Choroid plexus epithelial cell (primary cell): ENCODE data around the gene MYOZ3.
A peak's percentile ranks its signal among the peaks of the same experiment; 100 is the strongest.

Experiments used
- DNase-seq: peaks from one replicate; pipeline ENCODE4 v3.0.0-alpha.2; 2010; ENCODE audit warnings: low read depth
- H3K4me3 ChIP-seq: 2 replicates; pipeline ENCODE4 v1.5.1; 2011; ENCODE audit warnings: low read depth, mild to moderate bottlenecking, control low read depth, low read length, moderate library complexity
- TF ChIP-seq, protein P1 (sequence below): conservative IDR thresholded peaks from 2 replicates; pipeline ENCODE4 v1.5.1; 2011; ENCODE audit warnings: low read depth, mild to moderate bottlenecking, control low read depth, inconsistent platforms, low read length, moderate library complexity

The MYOZ3 gene

DNA sequence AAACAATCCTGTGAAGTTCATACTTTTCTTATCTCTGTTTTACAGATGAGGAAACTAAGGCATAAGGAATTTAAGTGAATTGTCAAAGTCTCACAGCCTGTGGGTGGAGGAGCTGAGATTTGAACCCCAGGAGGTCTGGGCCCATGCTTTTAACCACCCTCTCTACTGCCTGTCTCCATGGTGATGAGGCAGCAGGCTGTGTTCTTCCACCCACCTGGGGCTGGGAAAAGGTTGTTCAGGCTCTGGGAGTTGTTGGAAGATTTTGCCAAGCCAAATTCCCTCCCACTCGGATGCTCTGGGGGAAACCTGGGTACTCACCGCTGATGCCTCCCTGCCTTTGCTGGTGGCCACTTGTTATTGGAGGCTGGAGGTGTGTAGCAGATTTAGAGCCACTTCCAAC is 38.9 kb upstream of the MYOZ3 start:
- TF ChIP-seq, protein P1, sequence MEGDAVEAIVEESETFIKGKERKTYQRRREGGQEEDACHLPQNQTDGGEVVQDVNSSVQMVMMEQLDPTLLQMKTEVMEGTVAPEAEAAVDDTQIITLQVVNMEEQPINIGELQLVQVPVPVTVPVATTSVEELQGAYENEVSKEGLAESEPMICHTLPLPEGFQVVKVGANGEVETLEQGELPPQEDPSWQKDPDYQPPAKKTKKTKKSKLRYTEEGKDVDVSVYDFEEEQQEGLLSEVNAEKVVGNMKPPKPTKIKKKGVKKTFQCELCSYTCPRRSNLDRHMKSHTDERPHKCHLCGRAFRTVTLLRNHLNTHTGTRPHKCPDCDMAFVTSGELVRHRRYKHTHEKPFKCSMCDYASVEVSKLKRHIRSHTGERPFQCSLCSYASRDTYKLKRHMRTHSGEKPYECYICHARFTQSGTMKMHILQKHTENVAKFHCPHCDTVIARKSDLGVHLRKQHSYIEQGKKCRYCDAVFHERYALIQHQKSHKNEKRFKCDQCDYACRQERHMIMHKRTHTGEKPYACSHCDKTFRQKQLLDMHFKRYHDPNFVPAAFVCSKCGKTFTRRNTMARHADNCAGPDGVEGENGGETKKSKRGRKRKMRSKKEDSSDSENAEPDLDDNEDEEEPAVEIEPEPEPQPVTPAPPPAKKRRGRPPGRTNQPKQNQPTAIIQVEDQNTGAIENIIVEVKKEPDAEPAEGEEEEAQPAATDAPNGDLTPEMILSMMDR, result no peak
- no peak overlapping the region for H3K4me3 ChIP-seq
- peak; percentile 62 for DNase-seq

DNA sequence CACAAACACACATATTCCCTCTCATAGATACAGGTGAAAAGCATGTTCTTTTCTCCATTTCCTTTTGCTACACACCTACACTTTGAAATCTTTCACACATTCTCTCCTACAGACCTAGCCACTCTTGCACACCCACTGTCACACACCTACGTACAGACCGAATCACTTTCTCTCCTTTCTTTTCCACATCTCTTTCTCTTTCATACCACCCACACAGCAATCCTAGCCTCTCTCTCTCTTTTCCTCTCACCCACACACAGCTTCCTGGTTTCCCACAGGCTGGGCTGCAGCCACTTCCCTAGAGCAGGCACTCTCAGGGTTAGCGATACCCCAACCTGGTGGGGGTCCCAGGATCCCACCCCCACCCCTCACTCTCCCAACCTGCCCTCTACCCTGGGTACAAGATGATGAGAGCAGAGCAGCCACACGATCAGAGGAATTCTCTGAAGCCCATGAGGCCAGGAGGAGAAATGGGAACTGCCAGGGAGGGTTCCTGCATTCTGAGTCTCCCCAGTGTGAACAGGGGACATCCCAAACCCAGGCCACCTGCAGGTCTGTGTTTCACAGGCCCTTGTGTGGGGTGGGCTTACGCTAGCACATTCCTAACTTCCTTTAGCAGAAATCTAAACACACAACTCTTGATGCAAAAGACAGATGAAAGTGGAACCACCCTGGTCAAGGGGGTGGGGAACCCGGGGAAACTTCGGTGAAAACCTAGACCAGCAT is 37.7 kb upstream of the MYOZ3 start:
- no peak for DNase-seq
- TF ChIP-seq, protein P1, result no peak
- no peak overlapping the region for H3K4me3 ChIP-seq

DNA sequence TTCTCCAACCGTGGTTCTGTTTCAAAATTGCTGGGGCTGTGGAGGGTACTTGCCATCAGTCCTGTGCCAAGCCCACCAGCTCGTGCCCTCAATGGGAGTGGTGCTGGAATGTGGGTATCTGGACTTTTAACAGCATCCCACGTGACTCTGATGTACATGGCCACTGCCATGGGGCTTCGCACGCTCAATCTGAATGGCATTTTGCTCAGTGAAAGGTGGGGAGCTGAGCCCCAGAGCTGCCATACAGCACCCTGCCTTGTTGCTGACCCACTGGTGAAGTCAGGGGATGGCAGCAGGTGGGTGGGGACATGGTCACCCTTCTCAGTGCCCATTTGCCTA is 37.2 kb upstream of the MYOZ3 start:
- no peak overlapping the region for H3K4me3 ChIP-seq
- no peak for DNase-seq
- TF ChIP-seq, protein P1, result no peak

DNA sequence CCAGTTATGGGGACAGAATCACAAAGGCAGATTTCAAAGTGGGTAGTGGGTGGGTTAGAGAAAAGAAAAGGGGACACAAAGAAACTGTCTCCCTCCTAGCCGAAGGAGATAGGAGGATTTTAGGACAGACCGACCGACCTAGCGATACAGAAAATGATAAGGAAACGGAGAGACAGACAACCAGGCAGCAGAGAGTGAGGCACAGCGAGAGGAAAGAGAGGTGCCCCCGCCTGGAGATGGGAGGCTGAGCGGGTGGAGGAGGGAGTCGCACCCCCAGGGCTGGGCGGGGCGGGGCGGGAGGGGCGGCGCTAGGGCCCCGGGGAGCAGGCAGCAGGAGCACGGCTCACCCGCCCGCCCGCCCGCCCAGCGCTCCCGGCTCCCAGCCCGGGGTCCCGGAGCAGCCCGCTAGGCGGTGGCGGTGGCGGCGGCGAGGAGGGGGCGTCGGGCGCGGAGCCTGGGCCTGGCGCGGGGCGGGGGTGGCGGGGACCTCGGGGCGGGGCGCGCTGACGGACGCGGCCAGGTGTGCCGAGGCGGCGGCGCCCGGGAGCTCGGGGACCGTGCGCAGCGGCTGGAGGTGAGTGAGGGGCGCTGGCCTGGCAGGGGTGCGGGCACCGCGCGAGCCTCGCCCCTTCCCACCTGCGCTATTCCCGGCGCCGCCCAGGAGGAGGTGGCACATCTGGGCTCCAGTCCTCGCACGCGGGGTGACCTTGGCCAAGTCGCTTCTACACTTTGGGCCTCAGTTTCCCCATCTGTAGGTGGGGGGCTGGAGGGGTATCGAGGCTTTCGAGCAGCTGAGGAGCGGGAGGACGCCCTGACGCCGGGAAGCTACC is 36.5 kb upstream of the MYOZ3 start:
- TF ChIP-seq, protein P1, result no peak
- H3K4me3 ChIP-seq, result peak overlapping the region; percentile 64
- no peak for DNase-seq

DNA sequence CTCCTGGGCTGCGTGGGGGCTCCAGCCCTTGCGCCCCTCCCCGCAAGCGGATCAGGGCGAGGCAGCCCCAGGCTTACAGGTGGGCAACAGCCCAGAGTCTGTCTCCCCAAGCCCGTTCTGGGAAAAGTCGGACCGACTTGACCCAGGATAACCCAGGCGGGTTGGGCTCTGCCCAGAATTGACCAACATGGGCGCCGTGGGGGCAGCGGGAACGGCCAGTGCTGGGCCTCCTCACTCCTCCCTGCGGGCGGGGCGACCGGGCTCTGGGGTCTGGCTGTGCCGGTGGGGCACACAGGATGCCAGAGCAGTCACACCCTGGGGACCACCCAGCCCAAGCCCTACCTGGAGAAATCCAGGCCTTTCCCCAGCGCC is 35.9 kb upstream of the MYOZ3 start:
- TF ChIP-seq, protein P1, result no peak
- peak overlapping the region; percentile 64 for H3K4me3 ChIP-seq
- no peak for DNase-seq

DNA sequence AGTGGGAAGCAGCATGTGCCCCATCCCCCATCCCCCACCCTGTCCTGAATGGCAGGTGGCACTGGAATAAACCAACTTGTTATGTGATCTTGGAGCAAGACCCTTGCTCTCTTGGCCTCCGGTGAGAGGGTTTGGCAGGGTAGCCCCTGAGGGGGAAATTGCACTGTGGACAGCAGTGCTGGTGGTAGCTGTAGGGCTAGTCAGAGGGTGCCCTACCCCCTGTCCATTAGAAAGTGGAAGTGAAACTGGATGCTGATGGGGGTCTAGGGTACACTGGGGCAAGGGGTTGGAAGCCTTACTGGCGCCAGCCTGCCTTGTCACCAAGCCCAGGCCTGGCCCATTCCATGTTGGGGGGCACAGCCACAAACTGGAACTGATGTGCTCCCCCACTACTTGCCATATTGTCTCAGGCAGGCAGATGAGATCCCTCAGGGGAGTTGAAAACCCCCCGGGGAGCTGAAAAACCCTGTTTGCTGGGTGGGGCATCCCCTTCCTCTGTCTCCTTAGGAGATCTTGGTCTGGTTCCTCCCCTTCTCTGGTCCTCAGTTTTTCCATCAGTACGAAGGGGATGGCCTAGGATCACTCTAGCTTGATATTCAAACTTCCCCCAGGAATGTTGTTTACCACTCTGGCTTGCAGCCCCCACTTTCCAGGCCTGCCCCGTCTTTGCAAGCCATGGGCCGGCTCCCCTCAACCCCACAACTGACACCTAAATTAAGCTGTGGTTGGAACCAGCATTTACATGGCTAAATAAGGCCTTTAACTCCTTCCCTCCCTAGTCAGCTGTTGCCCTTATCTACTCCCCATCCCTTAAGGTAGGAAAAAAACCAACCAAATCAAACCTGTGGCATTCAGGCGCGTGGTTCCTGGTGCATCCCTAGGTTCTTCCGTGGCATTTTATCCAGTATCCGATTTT is 35.0 kb upstream of the MYOZ3 start:
- peak overlapping the region; percentile 1 for H3K4me3 ChIP-seq
- no peak for DNase-seq
- TF ChIP-seq, protein P1, result no peak
